Hepatocyte (in vitro differentiated cells): ENCODE results near the gene PRKRIP1.

Experiments used
- CTCF ChIP-seq: fragments of 200-600 bp; sonication (generic); IDR thresholded peaks from 2 replicates; pipeline ENCODE4 v1.5.1; 2016; ENCODE audit warnings: antibody characterized with exemption, mild to moderate bottlenecking; ENCODE audit not compliant: poor library complexity
- EZH2 ChIP-seq: fragments of 200-600 bp; sonication (generic); IDR thresholded peaks from 2 replicates; pipeline ENCODE4 v1.6.1; 2016; ENCODE audit warnings: antibody characterized with exemption, mild to moderate bottlenecking, borderline replicate concordance
- EZH2phosphoT487 ChIP-seq: fragments of 200-600 bp; sonication (generic); IDR thresholded peaks from one replicate; pipeline ENCODE4 v1.6.1; 2018; ENCODE audit warnings: antibody characterized with exemption, mild to moderate bottlenecking, low read depth, moderate library complexity; ENCODE audit not compliant: unreplicated experiment, severe bottlenecking

GRCh38 chr7:102472126-102473041, 76.2 kb downstream of the PRKRIP1 start:
- TF ChIP-seq CTCF, result no peak
- no peak for TF ChIP-seq EZH2
- no peak for TF ChIP-seq EZH2phosphoT487
